H1 (cell line): ENCODE data around the gene MR1.

ENCODE experiments used
- ATF2 ChIP-seq: IDR thresholded peaks from 2 replicates; pipeline ENCODE4 v1.6.1; 2012; ENCODE audit warnings: low read length, inconsistent platforms
- CHD1 ChIP-seq: IDR thresholded peaks from 2 replicates; pipeline ENCODE4 v1.6.1; 2012; ENCODE audit warnings: low read depth, low read length, improper control_type of control experiment

- no peak for TF ChIP-seq CHD1
- no peak for TF ChIP-seq ATF2
Measured at GRCh38 chr1:181089017-181089675, 55.4 kb downstream of the MR1 start.
